OCI-LY7 (cell line): ENCODE results near the gene UVRAG. TPM values are rescaled to one million over a fixed set of nuclear protein-coding genes. Genes with fewer than 3 reads are reported as not detected.

Experiments
- BruUV-seq: library from RNA; stranded (reverse); fragments of 400-500 nt; replicated peaks from 2 replicates; lab custom pipeline; 2021; lab: Mats Ljungman, UMichigan
- CTCF ChIA-PET: fragments of 300-600 bp; sonication (Branson Sonifier 250); formaldehyde crosslinking; loops from one replicate; lab custom pipeline; 2022; ENCODE audit warnings: antibody characterized with exemption; ENCODE audit not compliant: unreplicated experiment; lab: Charles Lee
- POLR2A ChIA-PET: fragments of 300-600 bp; sonication (Branson Sonifier 250); formaldehyde crosslinking; loops from one replicate; lab custom pipeline; 2022; ENCODE audit warnings: antibody characterized with exemption; lab: Charles Lee
- DNase-seq: peaks from one replicate; pipeline ENCODE4 v3.0.0-alpha.2; 2015; ENCODE audit warnings: low spot score
- H2AFZ ChIP-seq: fragments of 200-600 bp; sonication (generic), shearing (Covaris generic); 2 replicates; pipeline ENCODE4 v1.6.1; 2014; ENCODE audit warnings: mild to moderate bottlenecking, antibody characterized with exemption, low read length, moderate library complexity
- H3K27ac ChIP-seq: fragments of 200-600 bp; sonication (generic); 2 replicates; pipeline ENCODE4 v1.5.1; 2014; ENCODE audit warnings: mixed run types, low read depth, mild to moderate bottlenecking, moderate library complexity, low read length, inconsistent platforms; ENCODE audit not compliant: poor library complexity, severe bottlenecking
- H3K36me3 ChIP-seq: fragments of 200-600 bp; sonication (generic); 2 replicates; pipeline ENCODE4 v1.6.1; 2014; ENCODE audit warnings: mild to moderate bottlenecking, antibody characterized with exemption, low read length, moderate library complexity, mixed read lengths; ENCODE audit not compliant: insufficient read depth
- H3K4me1 ChIP-seq: fragments of 200-600 bp; sonication (generic); 2 replicates; pipeline ENCODE4 v1.5.1; 2014; ENCODE audit warnings: mild to moderate bottlenecking, low read length; ENCODE audit not compliant: insufficient read depth, poor library complexity, severe bottlenecking
- H3K4me2 ChIP-seq: fragments of 200-600 bp; sonication (generic); 2 replicates; pipeline ENCODE4 v1.6.1; 2014; ENCODE audit warnings: mild to moderate bottlenecking, low read length
- H3K4me3 ChIP-seq: fragments of 200-600 bp; sonication (generic); 2 replicates; pipeline ENCODE4 v1.5.1; 2014; ENCODE audit warnings: mild to moderate bottlenecking, low read depth, low read length; ENCODE audit not compliant: poor library complexity, severe bottlenecking
- H3K79me2 ChIP-seq: fragments of 200-600 bp; sonication (generic); 2 replicates; pipeline ENCODE4 v1.6.1; 2016; ENCODE audit warnings: low read depth, mild to moderate bottlenecking, low read length, moderate library complexity, mixed read lengths; ENCODE audit not compliant: insufficient read depth
- H3K9me2 ChIP-seq: fragments of 200-600 bp; sonication (generic); 2 replicates; pipeline ENCODE4 v1.6.1; 2016; ENCODE audit warnings: mild to moderate bottlenecking, low read length, mixed read lengths; ENCODE audit not compliant: insufficient read depth
- H3K9me3 ChIP-seq: fragments of 200-600 bp; sonication (generic); 2 replicates; pipeline ENCODE4 v1.6.1; 2014; ENCODE audit warnings: mild to moderate bottlenecking, mixed run types, low read length, mixed read lengths
- H4K20me1 ChIP-seq: fragments of 200-600 bp; sonication (generic); 2 replicates; pipeline ENCODE4 v1.6.1; 2014; ENCODE audit warnings: mild to moderate bottlenecking, antibody characterized with exemption, low read length, moderate library complexity, mixed read lengths; ENCODE audit not compliant: insufficient read depth
- CTCF ChIP-seq: fragments of 200-600 bp; sonication (generic); conservative IDR thresholded peaks from 2 replicates; pipeline ENCODE4 v1.5.1; 2014; ENCODE audit warnings: mild to moderate bottlenecking, antibody characterized with exemption, low read length, moderate library complexity, mixed read lengths
- EZH2phosphoT487 ChIP-seq: fragments of 200-600 bp; sonication (generic); IDR thresholded peaks from 2 replicates; pipeline ENCODE4 v1.6.1; 2018; ENCODE audit warnings: low read depth, borderline replicate concordance, mild to moderate bottlenecking, mixed run types, antibody characterized with exemption, low read length, moderate library complexity, mixed read lengths
- intact Hi-C: fragments of 100-400 bp; cut with micrococcal nuclease; formaldehyde crosslinking; loops from one replicate; pipeline ENCODE4 v1.10.0; 2022; ENCODE audit not compliant: unreplicated experiment
- total RNA-seq, 2 experiments: library from RNA; depleted of rRNA in 1 of 2; stranded (reverse); fragments of >200 nt in 1 of 2; shearing (Covaris generic) in 1 of 2; gene quantifications; 2 replicates each; pipeline ENCODE4 v1.2.3, GENCODE V29; 2014 to 2022

Gene UVRAG
- total RNA-seq, 2 experiments from 2014 or later = 43.7 to 73.3 TPM

- peak; percentile 29 for DNase-seq
These were observed 45.9 kb upstream of the UVRAG start for GRCh38 chr11:75768909-75769771.

GRCh38 chr11:75770102-75770501, 44.9 kb upstream of the UVRAG start:
- peak; percentile 15 for DNase-seq
- BruUV-seq = TSS peak; percentile 73
- H3K4me2 ChIP-seq = peak overlapping the region; percentile 90

More at GRCh38 chr11:75768909-75769771, 45.9 kb upstream of the UVRAG start:
- BruUV-seq = no TSS peak
- Histone ChIP-seq H3K9me2 (no peaks in the 10 kb centered on the region), H2AFZ (peak overlapping the region; percentile 49), H4K20me1 (no peaks in the 10 kb centered on the region), H3K4me2 (peak overlapping the region; percentile 90), H3K79me2 (no peaks in the 10 kb centered on the region; the same call in 1 of the 2 replicates), H3K36me3 (no peaks in the 10 kb centered on the region), H3K9me3 (no peaks in the 10 kb centered on the region), H3K4me3 (peak overlapping the region; percentile 72), H3K4me1 (peaks cover 65% of the 10 kb centered on the region), H3K27ac (peak overlapping the region; percentile 47)
- intact Hi-C loops = loop anchor here (1.0 to 5.0 kb wide), 4 partner anchors 46 to 222 kb away; no protein-coding TSS in a partner anchor
- no peak for TF ChIP-seq EZH2phosphoT487
- TF ChIP-seq CTCF = 0 out of 2 replicates have a peak, but pooled peaks have one; percentile 18
- ChIA-PET CTCF (no interaction called here), POLR2A (no interaction called here)

More at GRCh38 chr11:75770102-75770501, 44.9 kb upstream of the UVRAG start:
- Histone ChIP-seq H3K4me1 (peaks cover 74% of the 10 kb centered on the region), H3K36me3 (no peaks in the 10 kb centered on the region), H3K9me3 (no peaks in the 10 kb centered on the region), H3K27ac (no peak overlapping the region), H3K9me2 (no peaks in the 10 kb centered on the region), H4K20me1 (no peaks in the 10 kb centered on the region), H3K79me2 (no peaks in the 10 kb centered on the region; the same call in 1 of the 2 replicates), H2AFZ (no peak overlapping the region), H3K4me3 (peak overlapping the region; percentile 72)
- TF ChIP-seq CTCF = no peak
- no peak for TF ChIP-seq EZH2phosphoT487
- ChIA-PET POLR2A (no interaction called here), CTCF (no interaction called here)
- intact Hi-C loops = no loop called here
